ENCODE data around the gene ACLY. TPM values are rescaled to one million over a fixed set of nuclear protein-coding genes. Genes with fewer than 3 reads are reported as not detected.
A peak's percentile ranks its signal among the peaks of the same experiment; 100 is the strongest.
"Not testable (repeated sequence)": the region's sequence is repeated elsewhere in the genome, so short reads cannot be mapped to it uniquely, and the experiment has no call there.

The ACLY gene
- total RNA-seq, 6 experiments from 2014 or later, result 16.6 to 95.9 (median 33.6) TPM

DNA sequence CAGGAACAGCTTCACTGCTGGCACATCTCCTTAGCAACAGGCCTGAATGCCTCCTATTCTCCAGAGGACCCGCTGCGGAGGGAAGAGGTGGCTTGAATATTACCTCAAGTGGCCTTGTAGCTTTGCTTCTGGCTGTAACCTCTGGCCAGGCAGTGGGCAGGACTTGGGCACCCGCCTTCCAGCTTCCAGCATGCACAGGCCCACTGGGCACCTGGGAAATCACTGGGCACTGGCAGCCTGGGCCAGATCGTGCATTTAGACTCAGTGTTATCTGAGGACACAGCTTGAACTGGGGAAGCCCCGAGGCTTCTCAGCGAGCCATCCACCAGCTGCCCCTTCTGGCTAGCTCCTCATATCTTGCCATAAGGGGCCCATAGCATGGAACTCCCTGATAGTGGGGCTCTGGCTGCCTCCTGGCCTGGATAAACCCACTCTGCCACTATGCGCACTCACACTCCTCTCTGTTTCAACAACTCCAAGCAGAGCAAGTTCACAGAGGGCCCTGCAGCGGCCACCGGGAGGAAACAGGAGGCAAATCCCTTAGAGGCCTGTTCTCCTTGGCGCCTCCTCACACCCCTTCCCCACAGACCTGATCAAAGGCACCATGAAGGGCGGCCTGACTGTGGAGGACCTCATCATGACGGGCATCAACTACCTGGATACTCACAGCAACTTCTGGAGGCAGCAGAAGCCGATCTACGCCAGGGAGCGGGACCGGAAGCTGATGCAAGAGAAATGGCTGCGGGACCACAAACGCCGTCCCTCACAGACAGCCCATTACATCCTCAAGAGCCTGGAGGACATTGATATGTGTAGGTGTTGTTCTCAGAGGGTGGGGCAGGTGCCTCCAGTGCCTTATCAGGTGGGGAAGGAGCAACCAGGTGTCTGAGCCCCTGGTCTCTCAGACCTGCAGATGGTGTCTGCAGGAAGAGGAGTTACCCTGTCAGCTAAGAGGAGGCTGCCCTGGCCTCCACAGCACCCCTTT lies 19.5 kb upstream of the ACLY start:
- WGBS (ENCODE audit: insufficient coverage, low coverage, low lambda C conversion rate, missing lambda C conversion rate), result 54% methylated on average over 6 of the region's 19 CpGs
- TF ChIP-seq, protein P1, sequence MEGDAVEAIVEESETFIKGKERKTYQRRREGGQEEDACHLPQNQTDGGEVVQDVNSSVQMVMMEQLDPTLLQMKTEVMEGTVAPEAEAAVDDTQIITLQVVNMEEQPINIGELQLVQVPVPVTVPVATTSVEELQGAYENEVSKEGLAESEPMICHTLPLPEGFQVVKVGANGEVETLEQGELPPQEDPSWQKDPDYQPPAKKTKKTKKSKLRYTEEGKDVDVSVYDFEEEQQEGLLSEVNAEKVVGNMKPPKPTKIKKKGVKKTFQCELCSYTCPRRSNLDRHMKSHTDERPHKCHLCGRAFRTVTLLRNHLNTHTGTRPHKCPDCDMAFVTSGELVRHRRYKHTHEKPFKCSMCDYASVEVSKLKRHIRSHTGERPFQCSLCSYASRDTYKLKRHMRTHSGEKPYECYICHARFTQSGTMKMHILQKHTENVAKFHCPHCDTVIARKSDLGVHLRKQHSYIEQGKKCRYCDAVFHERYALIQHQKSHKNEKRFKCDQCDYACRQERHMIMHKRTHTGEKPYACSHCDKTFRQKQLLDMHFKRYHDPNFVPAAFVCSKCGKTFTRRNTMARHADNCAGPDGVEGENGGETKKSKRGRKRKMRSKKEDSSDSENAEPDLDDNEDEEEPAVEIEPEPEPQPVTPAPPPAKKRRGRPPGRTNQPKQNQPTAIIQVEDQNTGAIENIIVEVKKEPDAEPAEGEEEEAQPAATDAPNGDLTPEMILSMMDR (IDR thresholded peaks at IDR 0.05), result no peak
- TF ChIP-seq POLR2A (IDR thresholded peaks at IDR 0.05), result no peak
- intact Hi-C loops (cut with DNase I), result no loop called here
- Histone ChIP-seq H3K4me3 (no peak overlapping the region), H3K27me3 (no peaks in the 10 kb centered on the region), H3K9me3 (no peaks in the 10 kb centered on the region), H3K4me1 (peaks cover 0 to 28% (median 8%) of the 10 kb centered on the region in 4 donors), H3K36me3 (no peaks in the 10 kb centered on the region), H3K27ac (peak overlapping the region in 2 of 3 donors; percentile 50 to 61)
- ATAC-seq (peak; percentile 88 to 94 (median 88)), DNase-seq (peak; percentile 78 to 90 (median 90))

DNA sequence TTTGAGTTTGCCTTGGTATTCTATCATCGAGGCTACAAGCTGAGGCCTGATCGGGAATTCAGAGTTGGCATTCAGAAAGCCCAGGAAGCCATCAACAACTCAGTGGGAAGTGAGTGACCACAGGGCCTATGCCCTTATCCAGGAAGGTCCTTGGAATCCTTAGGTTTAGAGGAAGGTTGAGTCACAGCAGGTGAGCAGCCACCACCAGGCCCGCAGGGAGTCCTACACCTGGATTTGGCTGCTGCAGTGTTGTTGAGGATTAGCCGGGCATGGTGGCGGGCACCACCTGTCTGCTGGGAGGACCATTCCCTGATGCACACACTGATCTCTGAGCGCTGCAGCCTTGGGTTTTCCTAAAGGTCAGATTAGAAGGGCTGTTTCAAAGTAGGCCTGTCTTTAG lies 16.9 kb upstream of the ACLY start:
- intact Hi-C loops (cut with DNase I), result no loop called here
- WGBS (ENCODE audit: insufficient coverage, low coverage, low lambda C conversion rate, missing lambda C conversion rate), result 92% methylated on average over 3 of the region's 6 CpGs
- TF ChIP-seq, protein P1 (IDR thresholded peaks at IDR 0.05), result no peak
- no peak for TF ChIP-seq POLR2A (IDR thresholded peaks at IDR 0.05)
- no peaks in the 10 kb centered on the region for H3K36me3 ChIP-seq
- H3K27ac ChIP-seq, result no peak overlapping the region
- no peak for ATAC-seq
- no peaks in the 10 kb centered on the region for H3K9me3 ChIP-seq
- H3K4me1 ChIP-seq, result peaks cover 0 to 20% (median 8%) of the 10 kb centered on the region in 4 donors
- no peak for DNase-seq
- no peak overlapping the region for H3K4me3 ChIP-seq
- H3K27me3 ChIP-seq, result no peaks in the 10 kb centered on the region

DNA sequence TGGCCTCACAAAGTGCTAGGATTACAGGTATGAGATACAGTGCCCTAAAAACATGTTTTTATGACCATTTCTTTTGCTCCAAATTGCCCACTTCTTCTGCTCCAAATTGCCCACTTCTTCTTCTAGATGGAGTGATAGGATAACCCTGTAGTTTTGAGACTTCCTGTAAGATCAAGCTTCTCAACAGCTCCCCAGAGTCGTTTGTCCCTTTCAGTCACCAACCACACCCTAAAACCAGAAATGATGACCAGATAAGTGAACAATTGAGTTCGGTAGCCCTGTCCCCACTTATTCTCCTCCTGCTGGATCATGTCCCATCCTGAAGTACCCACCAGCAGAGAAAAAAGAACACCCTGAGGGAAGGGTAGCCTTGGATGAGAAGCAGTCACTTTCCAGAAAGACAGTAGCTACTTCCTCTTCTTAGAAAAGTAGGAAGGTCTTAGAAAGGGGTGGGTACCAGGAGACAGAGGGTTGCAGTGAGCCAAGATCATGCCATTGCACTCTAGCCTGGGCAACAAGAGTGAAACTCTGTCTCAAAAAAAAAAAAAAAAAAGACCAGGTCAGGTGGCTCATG lies 14.2 kb upstream of the ACLY start:
- WGBS (ENCODE audit: insufficient coverage, low coverage, low lambda C conversion rate, missing lambda C conversion rate), result 50% methylated on average over 2 of the region's 2 CpGs
- no peak for DNase-seq
- H3K36me3 ChIP-seq, result no peaks in the 10 kb centered on the region
- no peak for ATAC-seq
- intact Hi-C loops (cut with DNase I), result no loop called here
- no peak overlapping the region for H3K27ac ChIP-seq
- H3K4me3 ChIP-seq, result no peak overlapping the region
- TF ChIP-seq, protein P1 (IDR thresholded peaks at IDR 0.05), result no peak
- TF ChIP-seq POLR2A (IDR thresholded peaks at IDR 0.05), result no peak
- H3K9me3 ChIP-seq, result no peaks in the 10 kb centered on the region
- H3K27me3 ChIP-seq, result no peaks in the 10 kb centered on the region
- peaks cover 0 to 18% (median 3%) of the 10 kb centered on the region in 4 donors for H3K4me1 ChIP-seq

DNA sequence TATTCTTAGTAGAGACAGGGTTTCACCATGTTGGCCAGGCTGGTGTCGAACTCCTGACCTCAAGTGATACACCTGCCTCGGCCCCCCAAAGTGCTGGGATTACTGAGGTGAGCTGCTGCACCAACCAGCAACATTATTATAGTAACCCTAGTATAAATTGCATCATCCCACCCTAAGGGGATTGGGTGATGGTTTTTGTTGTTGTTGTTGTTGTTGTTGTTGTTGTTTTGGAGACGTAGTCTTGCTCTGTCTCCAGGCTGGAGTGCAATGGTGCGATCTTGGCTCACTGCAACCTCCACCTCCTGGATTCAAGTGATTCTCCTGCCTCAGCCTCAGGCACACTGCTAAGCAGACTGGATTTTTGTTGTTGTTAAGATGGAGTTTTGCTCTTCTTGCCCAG lies 13.0 kb upstream of the ACLY start:
- H3K27ac ChIP-seq; H3K4me1 ChIP-seq; H3K36me3 ChIP-seq; intact Hi-C loops (cut with DNase I); H3K4me3 ChIP-seq; ATAC-seq; H3K9me3 ChIP-seq; H3K27me3 ChIP-seq; DNase-seq: not testable (repeated sequence)
- WGBS (ENCODE audit: insufficient coverage, low coverage, low lambda C conversion rate, missing lambda C conversion rate), result 81% methylated on average over 2 of the region's 4 CpGs

- H3K4me1 ChIP-seq; H3K27me3 ChIP-seq; DNase-seq; ATAC-seq; intact Hi-C loops (cut with DNase I); H3K36me3 ChIP-seq; H3K9me3 ChIP-seq: not testable (repeated sequence)
- 39% methylated on average over 9 of the region's 18 CpGs for WGBS (ENCODE audit: insufficient coverage, low coverage, low lambda C conversion rate, missing lambda C conversion rate)
- peak overlapping the region in 1 of 3 donors; percentile 93 for H3K27ac ChIP-seq
- peak overlapping the region; percentile 30 to 64 (median 49) for H3K4me3 ChIP-seq
These were observed 12.0 kb upstream of the ACLY start for GRCh38 chr17:41930833-41931156.
